T-helper 9 cell (primary cell): ENCODE results near the gene MMD.
"Not testable (repeated sequence)": the region's sequence is repeated elsewhere in the genome, so short reads cannot be mapped to it uniquely, and the experiment has no call there.

Source experiments
- DNase-seq: peaks from one replicate; pipeline ENCODE4 v3.0.0-alpha.2; 2020

MMD gene

GRCh38 chr17:55420067-55420775 lies 1.4 kb downstream of the MMD start:
- DNase-seq, result no peak

GRCh38 chr17:55418369-55419268 lies 3.0 kb downstream of the MMD start:
- no peak for DNase-seq

GRCh38 chr17:55417411-55418268 lies 4.0 kb downstream of the MMD start:
- DNase-seq, result no peak

- DNase-seq, result no peak
Measured at GRCh38 chr17:55416470-55417052, 5.1 kb downstream of the MMD start.

DNA sequence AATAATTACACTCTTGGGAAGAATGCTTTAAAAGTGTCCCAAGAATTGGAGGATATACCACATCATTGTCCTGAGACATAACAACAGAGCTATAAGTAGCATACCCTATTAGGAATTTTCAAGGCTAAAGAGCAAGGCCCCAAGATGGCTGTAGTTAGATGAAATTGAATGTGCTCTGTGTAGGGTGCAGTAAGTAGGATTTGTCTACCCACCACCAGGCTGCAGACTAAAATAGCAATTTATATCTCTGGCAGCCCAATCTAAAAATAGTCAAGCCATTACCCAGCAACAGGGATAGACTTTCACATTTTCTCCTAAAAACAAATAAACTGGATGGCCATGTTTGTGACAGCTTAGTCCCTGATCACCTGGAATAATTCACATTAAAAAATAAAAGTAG lies 5.6 kb downstream of the MMD start:
- no peak for DNase-seq

- DNase-seq, result no peak
Measured at GRCh38 chr17:55414983-55415382, 6.7 kb downstream of the MMD start.

- no peak for DNase-seq
Measured at GRCh38 chr17:55413825-55414489, 7.7 kb downstream of the MMD start.

DNA sequence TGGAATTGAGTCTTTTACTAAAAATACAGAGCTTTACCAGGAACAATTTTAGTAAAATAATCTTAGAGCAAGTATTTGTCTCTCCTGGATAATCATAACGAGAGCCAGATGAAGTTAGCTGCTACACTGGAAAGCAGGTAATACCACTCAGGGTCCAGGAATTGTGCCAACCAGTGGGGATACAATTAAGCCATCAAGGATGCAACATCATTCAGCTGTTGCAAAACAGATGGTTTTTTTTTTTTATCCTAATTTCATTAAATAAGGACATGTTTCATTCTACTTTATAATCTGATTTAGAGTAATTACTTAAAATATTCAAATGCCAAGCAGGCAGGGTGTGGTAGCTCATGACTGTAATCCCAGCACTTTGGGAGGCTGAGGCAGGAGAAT lies 10.2 kb downstream of the MMD start:
- no peak for DNase-seq

- DNase-seq, result no peak
Measured at GRCh38 chr17:55410722-55411462, 10.7 kb downstream of the MMD start.

DNA sequence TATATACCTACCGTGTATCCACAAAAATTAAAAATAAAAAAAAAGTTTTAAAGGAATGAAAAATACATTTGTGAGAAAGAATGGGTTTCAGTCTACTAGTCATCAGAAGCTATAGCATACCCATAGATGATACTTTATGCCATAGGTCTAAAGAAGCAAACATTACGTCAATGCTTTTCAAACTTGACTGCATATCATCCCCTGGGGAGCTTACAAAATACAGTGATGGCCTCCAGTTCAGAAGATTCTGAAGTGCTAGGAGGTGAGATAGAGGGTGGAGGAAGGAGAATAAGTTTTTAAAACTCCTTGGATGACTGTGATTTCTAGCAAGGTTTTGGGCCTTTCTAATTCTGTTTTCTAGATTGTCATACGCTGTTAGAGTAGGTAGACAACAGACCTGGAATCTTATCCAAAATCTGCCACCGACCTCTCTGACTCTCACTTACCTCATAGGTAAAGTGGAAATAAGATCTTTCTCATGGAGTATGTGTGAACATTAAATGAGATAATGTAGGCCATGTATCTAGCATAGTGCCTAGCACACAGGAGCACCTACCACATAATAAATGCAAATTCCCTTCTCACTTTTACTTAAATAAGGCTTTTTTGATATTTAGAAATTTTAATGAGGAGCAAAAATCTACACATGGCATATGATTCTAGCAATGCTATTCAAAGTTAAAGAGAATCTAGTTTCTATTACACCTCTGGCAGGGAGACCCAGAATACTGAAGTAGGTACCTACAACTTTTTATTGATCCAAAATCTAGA lies 12.4 kb downstream of the MMD start:
- DNase-seq, result no peak

GRCh38 chr17:55407641-55408566 lies 13.7 kb downstream of the MMD start:
- DNase-seq, result no peak

GRCh38 chr17:55405600-55405999 lies 16.0 kb downstream of the MMD start:
- DNase-seq, result no peak

DNA sequence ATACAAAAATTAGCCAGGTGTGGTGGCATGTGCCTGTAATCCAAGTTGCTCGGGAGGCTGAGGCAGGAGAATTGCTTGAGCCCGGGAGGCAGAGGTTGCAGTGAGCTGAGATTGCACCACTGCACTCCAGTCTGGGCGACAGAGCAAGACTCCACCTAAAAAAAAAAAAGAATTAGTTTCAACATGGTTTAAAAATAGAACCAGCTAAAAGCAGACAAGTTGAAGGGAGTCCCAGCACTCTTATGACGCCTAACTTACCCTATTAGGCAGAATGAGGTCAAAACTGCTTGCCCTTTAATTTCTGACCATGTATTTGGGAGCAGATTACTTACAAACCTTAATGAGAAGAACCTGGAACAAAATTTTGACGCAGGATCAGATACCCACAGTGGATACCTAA lies 17.4 kb downstream of the MMD start:
- DNase-seq, result not testable (repeated sequence)

GRCh38 chr17:55402374-55402773 lies 19.3 kb downstream of the MMD start:
- no peak for DNase-seq

DNA sequence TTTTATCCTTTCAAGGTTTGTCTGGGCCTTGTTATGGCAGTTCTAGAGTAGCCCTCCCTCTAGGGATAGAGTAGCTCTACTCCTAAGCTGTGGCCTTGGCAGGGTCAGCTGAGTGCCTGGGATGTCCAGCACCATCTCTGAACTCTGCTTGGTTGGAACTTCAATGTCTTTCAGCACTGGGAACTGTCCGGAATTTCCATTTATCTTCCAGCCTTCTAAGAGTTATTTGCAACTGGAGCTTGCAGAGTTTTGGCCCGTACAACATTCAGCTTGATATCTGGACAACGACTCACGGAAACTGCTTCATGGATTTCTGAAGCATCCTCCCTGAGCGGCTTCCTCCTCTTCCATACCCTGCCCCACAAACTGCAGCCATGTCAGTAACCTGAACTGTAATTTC lies 22.9 kb downstream of the MMD start:
- no peak for DNase-seq

- no peak for DNase-seq
Measured at GRCh38 chr17:55395803-55396505, 25.7 kb downstream of the MMD start.

DNA sequence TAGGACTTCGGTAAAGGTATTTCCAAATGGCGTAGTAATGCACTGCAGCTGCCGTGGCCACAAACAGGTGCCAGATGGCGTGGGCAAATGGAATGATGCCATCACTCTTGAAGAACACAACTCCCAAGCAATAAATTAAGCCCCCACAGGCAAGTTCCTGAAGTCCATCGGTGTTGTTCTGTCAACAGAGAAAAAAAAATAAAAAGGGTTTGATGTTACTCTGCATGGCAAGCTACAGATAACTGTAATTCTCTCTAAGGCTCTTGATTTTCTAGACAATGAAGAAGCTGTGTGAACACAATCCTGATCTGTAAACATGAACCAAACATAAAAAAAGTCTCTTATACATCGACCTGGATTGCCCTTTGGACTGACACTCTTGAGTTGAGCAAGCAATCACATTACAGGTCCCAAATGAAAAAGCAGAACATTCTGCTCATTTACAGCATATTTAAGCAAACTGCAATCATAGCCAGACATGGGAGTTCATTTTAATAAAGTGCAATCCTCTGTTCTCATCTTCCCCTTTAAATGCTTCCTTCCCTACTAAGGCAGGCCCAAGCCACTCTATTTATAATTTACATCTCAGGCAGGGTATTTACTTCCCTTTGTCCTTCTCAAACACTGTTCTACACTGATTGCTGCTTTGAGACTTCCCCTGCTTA lies 27.1 kb downstream of the MMD start:
- no peak for DNase-seq

- DNase-seq, result no peak
Measured at GRCh38 chr17:55391764-55392467, 29.7 kb downstream of the MMD start.
